Subcutaneous adipose tissue (tissue), 4 donors: Measurements from ENCODE around the gene RHOH. TPM values are rescaled to one million over a fixed set of nuclear protein-coding genes. Genes with fewer than 3 reads are reported as not detected.

Experiments used
- CTCF ChIP-seq: fragments of 450-650 bp; IDR thresholded peaks from one replicate; pipeline ENCODE4 v1.5.1; 2016; ENCODE audit warnings: low read depth, mild to moderate bottlenecking, control low read depth, antibody characterized with exemption, moderate library complexity
- total RNA-seq, 4 donors: library from RNA; depleted of rRNA; stranded (reverse); fragments of >200 nt; gene quantifications; one replicate each; pipeline ENCODE4 v1.1.0, GENCODE V29; 2016

RHOH gene
- total RNA-seq, 4 donors from 2014 or later: 2.1 to 7.0 (median 3.7) TPM

GRCh38 chr4:40289366-40290188 is 92.7 kb downstream of the RHOH start:
- no peak for TF ChIP-seq CTCF

- no peak for TF ChIP-seq CTCF
These were observed 95.5 kb downstream of the RHOH start for GRCh38 chr4:40292313-40292759.

GRCh38 chr4:40294339-40294738 is 97.5 kb downstream of the RHOH start:
- no peak for TF ChIP-seq CTCF

GRCh38 chr4:40295572-40295971 is 98.7 kb downstream of the RHOH start:
- no peak for TF ChIP-seq CTCF

Other genes with a start within 250 kb of the RHOH start
- gene PDS5A, start 219.1 kb upstream of the RHOH start, total RNA-seq: 100 to 1,000 TPM in 1 of 4 donors, 10 to 100 TPM in 3; 58.8 to 114 (median 68.6) TPM
- 10 to 100 TPM in 2 of 4 donors, 1 to 10 TPM in 2; 6.8 to 14.2 (median 10.0) TPM for gene N4BP2, start 140.2 kb upstream of the RHOH start, total RNA-seq
- gene CHRNA9, start 138.3 kb downstream of the RHOH start, total RNA-seq: not detected